GM18520 (cell line): ENCODE measurements around the gene ZC2HC1B.

Experiments used
- ATAC-seq: cut with Tn5 transposase; IDR thresholded peaks from one replicate; pipeline ENCODE4 v1.9.1; 2021; ENCODE audit not compliant: unreplicated experiment

ZC2HC1B gene

GRCh38 chr6:143959927-143960326 is 95.7 kb downstream of the ZC2HC1B start:
- no peak for ATAC-seq

GRCh38 chr6:143961066-143961465 is 96.8 kb downstream of the ZC2HC1B start:
- no peak for ATAC-seq

- ATAC-seq: no peak
These were observed 97.9 kb downstream of the ZC2HC1B start for GRCh38 chr6:143961886-143962878.

- ATAC-seq: no peak
These were observed 99.1 kb downstream of the ZC2HC1B start for GRCh38 chr6:143963158-143963919.

GRCh38 chr6:143964674-143965081 is 100.4 kb downstream of the ZC2HC1B start:
- no peak for ATAC-seq

- ATAC-seq: no peak
These were observed 101.4 kb downstream of the ZC2HC1B start for GRCh38 chr6:143965503-143966171.

- ATAC-seq: no peak
These were observed 102.0 kb downstream of the ZC2HC1B start for GRCh38 chr6:143966312-143966711.

- ATAC-seq: no peak
These were observed 103.6 kb downstream of the ZC2HC1B start for GRCh38 chr6:143967706-143968376.

- no peak for ATAC-seq
These were observed 104.8 kb downstream of the ZC2HC1B start for GRCh38 chr6:143969077-143969476.

- ATAC-seq: no peak
These were observed 106.4 kb downstream of the ZC2HC1B start for GRCh38 chr6:143970456-143971218.

GRCh38 chr6:143971482-143972205 is 107.4 kb downstream of the ZC2HC1B start:
- no peak for ATAC-seq

GRCh38 chr6:143973097-143973966 is 109.1 kb downstream of the ZC2HC1B start:
- no peak for ATAC-seq

- ATAC-seq: no peak
These were observed 109.8 kb downstream of the ZC2HC1B start for GRCh38 chr6:143974089-143974488.

- ATAC-seq: no peak
These were observed 112.6 kb downstream of the ZC2HC1B start for GRCh38 chr6:143976806-143977349.

GRCh38 chr6:143980921-143981320 is 116.6 kb downstream of the ZC2HC1B start:
- ATAC-seq: no peak

GRCh38 chr6:143982968-143983367 is 118.7 kb downstream of the ZC2HC1B start:
- no peak for ATAC-seq

- no peak for ATAC-seq
These were observed 120.4 kb downstream of the ZC2HC1B start for GRCh38 chr6:143984666-143985065.

- no peak for ATAC-seq
These were observed 122.3 kb downstream of the ZC2HC1B start for GRCh38 chr6:143986463-143987065.
